CD4-positive, alpha-beta T cell treated with Interferon alpha-2 for 1 hour (primary cell): Measurements from ENCODE around the gene GGACT.
A peak's percentile ranks its signal among the peaks of the same experiment; 100 is the strongest.

Experiments
- DNase-seq, 2 donors: peaks; one replicate each; pipeline ENCODE4 v3.0.0-alpha.2; 2020 to 2022

The GGACT gene

DNA sequence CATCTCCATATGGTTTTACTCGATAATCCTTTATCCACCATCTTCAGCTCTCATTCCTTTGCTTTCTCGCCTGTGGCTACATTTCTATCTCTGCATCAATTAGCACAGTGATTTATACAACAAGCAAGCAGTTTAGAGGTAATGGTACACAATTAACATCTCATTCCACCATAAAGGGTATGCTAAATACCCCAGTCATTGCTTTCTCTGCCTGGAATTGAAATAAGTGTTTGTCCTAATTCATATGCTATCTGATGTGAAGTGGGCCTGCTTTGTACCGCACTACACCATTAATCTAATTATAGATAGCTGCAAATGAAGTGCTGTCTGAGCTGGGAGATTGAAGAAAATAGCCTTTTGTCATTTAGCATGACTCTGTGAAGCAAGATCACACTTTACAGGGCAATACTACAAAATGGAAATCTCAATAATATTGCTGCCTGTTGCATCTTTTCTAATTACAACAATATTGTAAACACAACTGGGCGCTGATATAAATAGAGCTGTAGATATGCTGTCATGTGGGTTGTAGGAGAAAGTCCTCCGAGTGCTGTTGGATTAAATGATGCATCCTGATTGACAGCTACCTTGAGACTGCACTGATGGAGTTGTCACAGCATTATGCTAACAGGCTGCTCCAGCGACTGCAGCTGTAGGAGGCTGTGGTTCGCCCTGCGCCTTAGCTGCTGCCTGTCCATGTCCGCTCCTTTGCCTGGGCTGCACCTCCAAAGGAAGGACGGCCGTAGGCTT lies 78.2 kb downstream of the GGACT start:
- DNase-seq = no peak

DNA sequence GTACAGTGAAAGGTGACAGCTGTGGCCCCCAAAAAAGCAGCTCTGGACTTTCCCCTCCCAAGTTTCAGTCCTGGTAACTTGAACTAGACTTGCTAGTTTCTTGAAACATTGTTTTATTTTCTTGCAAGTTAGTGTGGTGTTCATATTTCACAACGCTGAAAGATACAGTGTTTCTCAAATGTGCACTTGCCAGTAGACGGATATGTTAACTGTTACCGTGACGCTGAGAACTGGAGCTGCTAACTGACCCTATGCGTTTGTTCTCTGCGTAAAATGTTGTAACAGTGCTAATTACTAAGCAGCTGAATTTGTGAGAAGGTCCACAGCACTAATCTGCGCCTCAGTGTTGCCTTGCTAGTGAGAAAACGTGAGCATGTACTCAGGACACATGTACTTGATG lies 79.6 kb downstream of the GGACT start:
- no peak for DNase-seq

DNA sequence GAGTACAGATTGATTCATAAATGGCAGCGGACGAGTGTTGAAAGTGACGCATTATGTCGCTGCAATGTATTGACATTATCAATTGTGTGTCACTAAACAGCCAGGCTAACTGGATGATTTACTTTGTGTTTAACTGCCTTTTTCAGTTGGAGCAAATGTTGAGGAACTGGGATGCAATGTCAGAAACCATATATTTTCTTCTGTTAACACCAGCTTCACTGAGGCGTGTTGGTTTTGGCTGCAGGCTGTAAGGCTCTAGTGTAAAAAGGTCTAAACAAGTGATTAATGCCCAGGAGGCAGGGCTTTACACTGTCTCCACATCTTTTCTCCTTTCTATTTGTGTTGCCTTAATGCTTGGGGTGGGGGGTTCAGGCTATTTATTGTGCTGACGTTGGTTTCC lies 80.1 kb downstream of the GGACT start:
- no peak for DNase-seq

DNA sequence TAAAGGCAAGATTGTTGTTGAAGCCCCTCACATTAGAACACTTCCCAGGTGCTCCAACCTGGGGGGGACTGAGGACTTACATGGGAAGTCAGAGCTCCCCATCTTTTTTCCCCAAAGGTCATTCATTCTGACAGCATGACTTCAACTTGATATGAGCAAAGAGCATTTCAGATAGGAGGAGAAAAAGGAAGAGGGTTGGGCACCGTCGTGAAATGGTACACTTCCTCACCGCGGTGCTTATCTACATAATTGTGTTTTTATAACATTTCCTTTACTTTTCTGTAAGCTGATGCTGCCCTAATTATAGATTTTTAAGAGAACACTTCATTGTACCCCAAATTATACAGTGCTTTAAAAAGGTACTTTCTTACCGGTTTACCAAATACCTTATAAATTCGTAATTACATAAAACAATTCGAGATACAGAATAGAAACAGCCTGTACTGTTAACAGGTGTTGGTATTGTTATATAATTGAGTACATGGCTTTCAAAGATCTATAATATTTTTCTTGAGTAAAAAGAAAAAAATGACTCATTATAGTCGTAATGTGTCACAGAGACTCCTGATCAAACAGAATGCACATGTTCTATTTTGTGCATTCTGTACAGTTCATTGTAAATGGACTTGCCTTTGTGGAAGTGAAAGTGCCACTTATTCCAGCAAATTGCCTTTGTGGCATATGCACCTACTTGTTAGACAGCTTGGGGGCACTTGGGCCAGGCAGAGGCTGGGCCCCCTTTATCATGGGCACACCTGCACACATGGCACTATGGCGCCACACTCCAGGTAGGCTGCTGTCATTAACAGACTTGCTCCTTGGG lies 81.8 kb downstream of the GGACT start:
- peak in 1 of 2 donors; percentile 24 for DNase-seq

DNA sequence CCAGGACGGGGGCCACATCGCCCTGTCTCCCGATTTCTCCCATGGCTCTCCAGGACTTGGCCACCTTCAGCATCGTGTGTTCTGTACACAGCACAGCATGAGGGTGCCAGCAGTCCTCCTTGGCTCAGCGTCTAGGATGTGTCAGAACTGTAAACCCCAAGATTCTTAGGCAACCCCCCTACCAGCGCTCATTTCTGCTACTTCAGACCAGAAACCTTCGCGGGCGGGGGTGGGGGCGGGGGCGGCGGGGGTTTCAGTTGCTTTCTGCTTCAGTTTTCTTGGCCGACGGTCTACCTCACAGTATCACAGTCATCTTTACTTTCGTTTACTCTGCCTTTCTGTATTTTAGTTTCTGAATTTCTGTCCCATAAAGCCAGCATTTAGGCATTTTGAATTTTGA lies 82.4 kb downstream of the GGACT start:
- DNase-seq = peak in 1 of 2 donors; percentile 17

DNA sequence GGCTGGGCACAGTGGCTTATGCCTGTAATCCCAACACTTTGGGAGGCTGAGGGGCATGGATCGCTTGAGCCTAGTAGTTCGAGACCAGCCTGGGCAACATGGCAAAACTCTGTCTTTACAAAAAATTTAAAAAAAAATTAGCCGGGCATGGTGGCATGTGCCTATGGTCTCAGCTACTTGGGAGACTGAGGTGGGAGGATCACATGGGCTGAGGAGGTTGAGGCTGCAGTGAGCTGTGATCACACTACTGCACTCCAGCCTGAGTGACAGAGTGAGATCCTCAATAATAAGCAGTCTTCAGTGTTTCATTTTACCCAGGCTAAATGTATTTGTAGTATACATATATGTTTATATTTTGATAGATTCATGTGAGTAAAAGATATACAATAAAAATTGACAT lies 85.0 kb downstream of the GGACT start:
- no peak for DNase-seq

DNA sequence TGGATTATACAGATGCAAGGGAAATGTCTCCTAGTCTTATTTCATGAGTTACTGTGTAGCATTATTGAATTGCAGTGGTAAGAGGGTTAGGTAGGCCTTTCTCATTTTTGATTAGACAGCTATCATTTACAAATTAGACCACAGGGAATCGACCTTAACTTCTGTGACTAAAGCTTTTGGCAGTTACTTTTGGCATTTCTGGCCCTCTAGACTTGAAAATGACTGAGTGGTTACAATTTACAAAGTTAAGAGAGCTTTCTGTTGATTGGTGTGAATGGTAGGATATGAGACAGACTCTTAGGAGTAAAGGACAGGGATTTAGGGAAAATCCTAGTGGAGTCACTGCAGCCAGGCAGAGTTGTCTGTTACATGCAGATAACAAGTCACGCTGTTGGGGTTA lies 86.1 kb downstream of the GGACT start:
- no peak for DNase-seq

DNA sequence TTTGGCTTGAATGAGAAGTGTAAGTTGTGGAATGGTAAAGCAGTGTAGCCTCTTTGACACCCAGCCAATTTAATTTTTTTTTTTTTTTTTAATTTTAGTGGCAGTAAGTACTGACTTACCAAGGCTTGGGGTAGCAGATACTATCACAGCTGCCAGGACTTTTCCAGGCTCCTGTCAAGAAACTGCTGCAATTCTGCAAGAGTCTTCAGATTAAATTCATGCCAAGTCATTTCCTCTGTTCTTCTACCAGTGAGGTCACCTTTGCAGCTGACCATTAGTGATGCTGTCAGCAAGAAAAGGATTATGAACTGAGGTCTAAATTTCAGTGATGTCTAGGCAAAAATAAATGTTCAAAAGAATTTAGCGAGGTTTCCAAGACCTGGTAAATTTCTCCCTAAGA lies 91.2 kb downstream of the GGACT start:
- DNase-seq = no peak

DNA sequence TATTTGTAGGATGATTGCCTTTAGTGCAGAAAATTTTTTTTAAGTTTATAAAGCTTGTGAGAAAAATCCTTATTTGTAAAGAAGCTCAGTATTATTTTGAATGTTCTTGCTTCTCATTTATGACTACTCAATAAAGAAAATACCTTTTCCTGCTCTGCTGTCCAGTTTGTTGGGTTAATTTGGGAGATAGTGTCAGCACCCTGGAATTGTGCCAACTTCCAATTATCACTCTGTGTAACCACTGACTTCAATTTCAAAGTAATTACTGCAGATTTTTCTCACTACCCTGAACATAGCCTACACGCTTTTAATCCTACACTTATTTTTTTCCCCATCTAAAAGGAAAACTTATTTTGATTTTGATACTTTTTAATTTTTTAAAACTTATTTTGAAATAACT lies 93.1 kb downstream of the GGACT start:
- no peak for DNase-seq

DNA sequence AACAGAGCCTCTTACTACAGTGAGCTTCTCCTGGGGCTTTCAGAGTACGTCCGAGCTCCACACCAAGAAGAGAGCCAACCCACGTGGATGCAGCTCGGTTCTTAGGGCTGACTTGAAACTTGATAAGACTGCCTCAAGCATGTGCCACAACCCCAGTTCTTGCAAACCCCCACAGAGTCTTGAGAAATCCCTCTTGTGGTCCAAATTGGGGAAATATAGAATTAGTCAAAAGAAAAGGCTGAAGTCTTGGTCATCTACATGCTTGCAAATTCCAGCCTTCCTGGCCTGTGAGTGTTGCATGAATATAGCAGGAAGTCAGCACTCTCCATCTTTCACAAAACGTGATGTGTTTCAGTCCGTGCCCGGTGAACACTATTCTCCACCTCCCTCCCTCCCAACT lies 95.2 kb downstream of the GGACT start:
- no peak for DNase-seq

DNA sequence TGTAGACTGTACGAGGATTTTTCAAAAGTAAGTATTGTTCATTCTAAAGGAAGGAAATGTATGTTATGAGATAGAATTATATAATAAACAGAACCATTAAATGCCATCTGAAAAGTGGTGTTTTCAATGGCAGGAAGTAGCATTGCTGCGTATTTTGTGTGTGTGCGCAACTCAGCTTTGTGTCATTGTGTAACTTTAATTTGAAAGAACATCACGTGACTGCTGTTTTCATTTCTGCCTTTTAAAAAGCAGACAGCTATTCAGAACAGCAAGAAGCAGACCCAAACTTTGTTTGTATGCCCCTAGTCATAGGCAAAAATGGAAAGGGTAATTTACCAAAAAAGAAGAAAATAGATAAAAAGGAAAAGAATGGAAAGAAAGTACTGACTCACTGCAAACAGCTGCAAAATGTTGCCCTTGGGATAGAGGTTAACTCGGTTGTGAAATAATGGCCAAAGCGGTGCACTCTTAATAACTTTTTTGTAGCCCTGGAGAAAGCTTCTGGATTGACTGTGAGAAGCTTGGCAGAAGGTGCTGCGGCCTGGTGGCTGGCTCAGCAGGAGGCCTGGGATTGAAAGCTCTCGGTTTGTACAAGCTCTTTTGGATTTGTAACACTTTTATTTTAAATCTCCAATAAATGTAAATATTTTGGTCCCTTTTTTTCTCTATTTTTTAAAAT lies 97.3 kb downstream of the GGACT start:
- no peak for DNase-seq

DNA sequence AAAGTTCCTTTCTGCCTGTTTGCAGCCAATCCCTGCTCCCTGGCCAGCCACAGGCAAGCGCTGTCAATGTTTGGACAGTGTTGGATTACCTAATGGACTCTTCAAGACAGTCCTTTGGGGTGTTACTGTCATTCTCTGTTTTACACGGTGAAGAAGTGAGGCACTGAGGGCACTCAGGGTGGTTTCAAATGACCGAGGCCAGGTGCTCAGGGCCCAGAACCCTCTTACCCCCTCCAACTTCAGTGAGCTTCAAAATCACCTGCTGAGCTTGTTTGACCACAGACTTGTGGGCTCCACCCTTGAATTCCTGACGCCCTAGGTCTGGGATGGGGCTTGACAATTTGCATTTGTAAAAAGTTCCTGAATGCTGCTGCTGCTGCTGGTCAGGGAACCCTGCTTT lies 97.9 kb downstream of the GGACT start:
- DNase-seq = no peak

DNA sequence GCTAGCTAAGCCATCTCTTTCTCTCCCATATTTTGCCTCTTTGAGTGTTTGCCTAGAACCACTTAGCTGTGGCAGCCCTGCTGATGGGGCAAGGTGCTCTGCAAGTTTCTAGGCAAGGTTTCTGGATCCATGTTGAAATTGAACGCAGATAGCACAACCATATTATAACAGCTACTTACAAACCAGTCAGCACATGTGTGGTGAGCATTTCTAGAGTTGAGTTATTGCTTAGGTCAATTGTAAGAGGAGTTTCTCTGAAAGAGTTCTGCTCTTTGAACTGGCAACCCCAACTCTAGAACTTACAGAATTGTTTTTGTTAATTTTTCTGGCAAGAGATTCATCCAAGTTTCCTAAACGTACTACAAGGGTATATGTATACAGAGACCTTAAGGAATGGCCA lies 103.3 kb downstream of the GGACT start:
- no peak for DNase-seq

DNA sequence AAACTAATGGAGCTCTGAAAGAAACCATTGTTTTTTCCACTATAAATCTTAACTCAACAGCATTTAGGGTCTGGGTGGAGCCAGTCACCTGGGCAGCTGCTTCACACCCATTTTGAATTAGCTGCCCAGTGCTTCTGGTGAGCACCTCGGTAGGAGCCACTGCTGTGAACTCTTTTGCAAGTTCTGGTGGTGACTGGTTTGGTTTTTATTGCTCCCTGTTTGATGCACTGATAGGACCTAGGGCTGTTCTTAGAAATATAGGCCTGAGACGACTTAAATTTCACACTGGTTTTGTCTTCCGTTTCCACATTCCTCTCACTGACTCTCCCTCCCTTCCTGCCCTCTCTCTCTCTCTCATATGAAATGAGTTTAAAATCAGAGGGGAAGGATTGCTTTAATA lies 103.9 kb downstream of the GGACT start:
- DNase-seq = peak in 1 of 2 donors; percentile 9

DNA sequence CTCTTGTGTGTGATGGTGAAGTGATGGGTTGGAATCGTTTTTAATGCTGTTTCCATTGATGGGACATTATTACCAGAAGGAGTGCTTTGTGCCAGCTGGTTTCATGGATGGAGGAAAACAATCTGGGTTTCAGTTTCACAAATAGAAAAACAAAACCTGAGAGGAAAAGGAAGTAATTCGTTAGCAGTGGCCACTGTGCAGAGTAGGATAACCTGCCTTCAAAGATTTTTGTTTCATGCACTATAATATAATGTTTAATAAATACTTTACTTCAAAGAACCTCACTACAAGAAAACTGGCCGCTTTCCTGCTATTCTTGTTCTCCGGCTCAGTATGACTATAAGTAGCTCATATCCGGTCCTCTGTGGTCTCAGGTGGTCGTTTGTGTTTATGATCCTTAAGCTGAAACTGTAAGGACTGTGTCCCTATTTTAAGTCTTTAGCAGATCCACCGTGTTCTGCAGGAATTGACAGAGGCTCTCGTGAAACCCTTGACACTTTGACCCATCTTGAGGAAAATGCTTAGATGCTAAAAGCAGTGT lies 104.7 kb downstream of the GGACT start:
- DNase-seq = no peak

DNA sequence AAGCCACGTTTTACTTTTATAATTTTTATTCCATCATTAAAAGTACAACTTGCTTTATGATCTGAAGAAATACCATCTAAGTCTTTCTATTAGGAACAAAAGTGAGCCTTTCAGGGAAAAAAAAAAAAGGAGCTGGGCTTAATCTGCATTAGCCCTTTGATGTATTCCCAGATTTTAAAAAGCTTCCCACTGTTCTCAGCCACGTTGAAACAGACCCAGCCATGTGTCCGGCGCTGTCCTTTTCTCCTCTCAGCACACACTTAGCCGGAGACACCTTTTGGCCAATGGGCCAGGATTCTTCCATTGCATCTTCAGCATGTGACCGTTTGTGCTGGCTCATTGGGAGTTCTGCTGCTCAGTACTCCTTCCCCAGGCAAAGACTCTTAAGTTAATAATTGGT lies 105.5 kb downstream of the GGACT start:
- DNase-seq = no peak

DNA sequence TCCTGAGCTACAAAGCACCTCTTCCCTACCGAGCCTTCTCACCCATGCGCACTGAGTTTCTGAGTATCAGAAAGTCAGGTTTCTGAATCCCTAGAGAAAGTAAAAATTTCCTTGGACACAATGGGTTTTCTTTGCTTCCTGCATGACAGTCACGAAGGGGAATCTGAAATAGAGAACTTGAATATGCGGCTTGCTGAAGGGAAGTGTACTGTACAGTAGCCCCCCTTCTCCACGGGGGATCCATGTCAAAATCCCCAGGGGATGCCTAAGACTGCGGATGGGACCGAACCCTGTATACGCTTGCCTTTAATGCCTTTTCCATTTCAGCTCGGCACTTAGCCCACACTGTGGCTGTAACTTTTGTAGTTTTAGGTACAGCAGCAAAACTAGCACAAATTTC lies 107.9 kb downstream of the GGACT start:
- no peak for DNase-seq
